ENCODE data around the gene ENDOV.

The ENDOV gene

GRCh38 chr17:80449194-80449929, 34.4 kb downstream of the ENDOV start:
- H3K9me3 ChIP-seq (ENCODE audit: control insufficient read depth, low read length) = no peaks in the 10 kb centered on the region
- H3K27me3 ChIP-seq (ENCODE audit: control insufficient read depth, insufficient read depth, low read length, poor library complexity, severe bottlenecking) = no peaks in the 10 kb centered on the region
- H3K36me3 ChIP-seq (ENCODE audit: control insufficient read depth, insufficient read depth, low read length) = no peaks in the 10 kb centered on the region
- WGBS, 2 experiments = 86% methylated on average over 27 of the region's 27 CpGs
- no peaks in the 10 kb centered on the region for H3K4me1 ChIP-seq (ENCODE audit: control insufficient read depth, insufficient read depth, low read length)
- no peak overlapping the region for H3K27ac ChIP-seq (ENCODE audit: insufficient read depth, low read depth, low read length, poor library complexity, severe bottlenecking)
- H3K4me3 ChIP-seq (ENCODE audit: insufficient read depth, low read depth, low read length) = no peak overlapping the region

GRCh38 chr17:80449930-80450576, 35.1 kb downstream of the ENDOV start:
- no peak overlapping the region for H3K27ac ChIP-seq (ENCODE audit: insufficient read depth, low read depth, low read length, poor library complexity, severe bottlenecking)
- WGBS, 2 experiments = 85 to 87% methylated on average over 18 of the region's 18 CpGs
- H3K4me3 ChIP-seq (ENCODE audit: insufficient read depth, low read depth, low read length) = no peak overlapping the region
- H3K36me3 ChIP-seq (ENCODE audit: control insufficient read depth, insufficient read depth, low read length) = no peaks in the 10 kb centered on the region
- H3K27me3 ChIP-seq (ENCODE audit: control insufficient read depth, insufficient read depth, low read length, poor library complexity, severe bottlenecking) = no peaks in the 10 kb centered on the region
- no peaks in the 10 kb centered on the region for H3K9me3 ChIP-seq (ENCODE audit: control insufficient read depth, low read length)
- H3K4me1 ChIP-seq (ENCODE audit: control insufficient read depth, insufficient read depth, low read length) = no peaks in the 10 kb centered on the region

GRCh38 chr17:80451104-80451775, 36.3 kb downstream of the ENDOV start:
- H3K27ac ChIP-seq (ENCODE audit: insufficient read depth, low read depth, low read length, poor library complexity, severe bottlenecking) = no peak overlapping the region
- H3K4me1 ChIP-seq (ENCODE audit: control insufficient read depth, insufficient read depth, low read length) = no peaks in the 10 kb centered on the region
- H3K36me3 ChIP-seq (ENCODE audit: control insufficient read depth, insufficient read depth, low read length) = no peaks in the 10 kb centered on the region
- no peaks in the 10 kb centered on the region for H3K9me3 ChIP-seq (ENCODE audit: control insufficient read depth, low read length)
- H3K27me3 ChIP-seq (ENCODE audit: control insufficient read depth, insufficient read depth, low read length, poor library complexity, severe bottlenecking) = peaks cover under 1% of the 10 kb centered on the region
- H3K4me3 ChIP-seq (ENCODE audit: insufficient read depth, low read depth, low read length) = no peak overlapping the region
- WGBS, 2 experiments = 87% methylated on average over 9 of the region's 9 CpGs

GRCh38 chr17:80452173-80452915, 37.4 kb downstream of the ENDOV start:
- Histone ChIP-seq H3K27ac (ENCODE audit: insufficient read depth, low read depth, low read length, poor library complexity, severe bottlenecking) (no peak overlapping the region), H3K4me3 (ENCODE audit: insufficient read depth, low read depth, low read length) (no peak overlapping the region), H3K27me3 (ENCODE audit: control insufficient read depth, insufficient read depth, low read length, poor library complexity, severe bottlenecking) (peaks cover 11% of the 10 kb centered on the region), H3K9me3 (ENCODE audit: control insufficient read depth, low read length) (no peaks in the 10 kb centered on the region), H3K36me3 (ENCODE audit: control insufficient read depth, insufficient read depth, low read length) (no peaks in the 10 kb centered on the region), H3K4me1 (ENCODE audit: control insufficient read depth, insufficient read depth, low read length) (no peaks in the 10 kb centered on the region)
- WGBS, 2 experiments = 82 to 84% methylated on average over 14 of the region's 14 CpGs

- Histone ChIP-seq H3K27me3 (ENCODE audit: control insufficient read depth, insufficient read depth, low read length, poor library complexity, severe bottlenecking) (peaks cover 21% of the 10 kb centered on the region), H3K9me3 (ENCODE audit: control insufficient read depth, low read length) (no peaks in the 10 kb centered on the region), H3K4me3 (ENCODE audit: insufficient read depth, low read depth, low read length) (peak overlapping the region; percentile 64), H3K27ac (ENCODE audit: insufficient read depth, low read depth, low read length, poor library complexity, severe bottlenecking) (no peak overlapping the region), H3K36me3 (ENCODE audit: control insufficient read depth, insufficient read depth, low read length) (no peaks in the 10 kb centered on the region), H3K4me1 (ENCODE audit: control insufficient read depth, insufficient read depth, low read length) (no peaks in the 10 kb centered on the region)
- 89 to 91% methylated on average over 19 of the region's 19 CpGs for WGBS, 2 experiments
Measured at GRCh38 chr17:80453126-80453997, 38.4 kb downstream of the ENDOV start.

- H3K4me3 ChIP-seq (ENCODE audit: insufficient read depth, low read depth, low read length) = peak overlapping the region; percentile 64
- no peaks in the 10 kb centered on the region for H3K36me3 ChIP-seq (ENCODE audit: control insufficient read depth, insufficient read depth, low read length)
- H3K9me3 ChIP-seq (ENCODE audit: control insufficient read depth, low read length) = no peaks in the 10 kb centered on the region
- H3K27ac ChIP-seq (ENCODE audit: insufficient read depth, low read depth, low read length, poor library complexity, severe bottlenecking) = peak overlapping the region; percentile 52
- H3K4me1 ChIP-seq (ENCODE audit: control insufficient read depth, insufficient read depth, low read length) = no peaks in the 10 kb centered on the region
- 39% methylated on average over 36 of the region's 36 CpGs for WGBS, 2 experiments
- H3K27me3 ChIP-seq (ENCODE audit: control insufficient read depth, insufficient read depth, low read length, poor library complexity, severe bottlenecking) = peaks cover 29% of the 10 kb centered on the region
Measured at GRCh38 chr17:80453998-80454556, 39.1 kb downstream of the ENDOV start.

GRCh38 chr17:80454557-80455335, 39.8 kb downstream of the ENDOV start:
- H3K36me3 ChIP-seq (ENCODE audit: control insufficient read depth, insufficient read depth, low read length) = no peaks in the 10 kb centered on the region
- H3K27me3 ChIP-seq (ENCODE audit: control insufficient read depth, insufficient read depth, low read length, poor library complexity, severe bottlenecking) = peaks cover 35% of the 10 kb centered on the region
- peak overlapping the region; percentile 86 for H3K27ac ChIP-seq (ENCODE audit: insufficient read depth, low read depth, low read length, poor library complexity, severe bottlenecking)
- H3K4me1 ChIP-seq (ENCODE audit: control insufficient read depth, insufficient read depth, low read length) = no peaks in the 10 kb centered on the region
- peak overlapping the region; percentile 64 for H3K4me3 ChIP-seq (ENCODE audit: insufficient read depth, low read depth, low read length)
- WGBS, 2 experiments = 0% methylated on average over 88 of the region's 88 CpGs
- no peaks in the 10 kb centered on the region for H3K9me3 ChIP-seq (ENCODE audit: control insufficient read depth, low read length)

GRCh38 chr17:80455336-80455710, 40.4 kb downstream of the ENDOV start:
- Histone ChIP-seq H3K4me1 (ENCODE audit: control insufficient read depth, insufficient read depth, low read length) (no peaks in the 10 kb centered on the region), H3K9me3 (ENCODE audit: control insufficient read depth, low read length) (no peaks in the 10 kb centered on the region)
- 3 to 12% methylated on average over 17 to 20 of the region's 20 CpGs for WGBS, 2 experiments

GRCh38 chr17:80455784-80456183, 40.8 kb downstream of the ENDOV start:
- H3K9me3 ChIP-seq (ENCODE audit: control insufficient read depth, low read length) = no peaks in the 10 kb centered on the region
- 72 to 84% methylated on average over 4 of the region's 4 CpGs for WGBS, 2 experiments
- no peaks in the 10 kb centered on the region for H3K4me1 ChIP-seq (ENCODE audit: control insufficient read depth, insufficient read depth, low read length)
- peaks cover 41% of the 10 kb centered on the region for H3K27me3 ChIP-seq (ENCODE audit: control insufficient read depth, insufficient read depth, low read length, poor library complexity, severe bottlenecking)
- no peaks in the 10 kb centered on the region for H3K36me3 ChIP-seq (ENCODE audit: control insufficient read depth, insufficient read depth, low read length)
- no peak overlapping the region for H3K4me3 ChIP-seq (ENCODE audit: insufficient read depth, low read depth, low read length)
- H3K27ac ChIP-seq (ENCODE audit: insufficient read depth, low read depth, low read length, poor library complexity, severe bottlenecking) = no peak overlapping the region

More at GRCh38 chr17:80455336-80455710, 40.4 kb downstream of the ENDOV start:
- Histone ChIP-seq H3K27ac (ENCODE audit: insufficient read depth, low read depth, low read length, poor library complexity, severe bottlenecking) (peak overlapping the region; percentile 86), H3K36me3 (ENCODE audit: control insufficient read depth, insufficient read depth, low read length) (no peaks in the 10 kb centered on the region), H3K4me3 (ENCODE audit: insufficient read depth, low read depth, low read length) (peak overlapping the region; percentile 64), H3K27me3 (ENCODE audit: control insufficient read depth, insufficient read depth, low read length, poor library complexity, severe bottlenecking) (peaks cover 37% of the 10 kb centered on the region)
